HCT116 (cell line): ENCODE results near the gene FYCO1. TPM values are rescaled to one million over a fixed set of nuclear protein-coding genes. Genes with fewer than 3 reads are reported as not detected.

Experiments
- ATAC-seq: fragments of 200-7000 bp; cut with Tn5 transposase; 2 replicates; pipeline ENCODE4 v1.9.1; 2020; ENCODE audit warnings: mild to moderate bottlenecking, moderate library complexity
- BruUV-seq: library from RNA; stranded (reverse); fragments of 400-500 nt; replicated peaks from 2 replicates; lab custom pipeline; 2021; lab: Mats Ljungman, UMichigan
- CTCF ChIA-PET: fragments of 300-600 bp; sonication (Branson Sonifier 250); formaldehyde crosslinking; loops from one replicate; lab custom pipeline; 2021; ENCODE audit warnings: antibody characterized with exemption; lab: Charles Lee
- POLR2A ChIA-PET: fragments of 300-600, 350-600 bp; sonication (Branson Sonifier 250); formaldehyde crosslinking; loops from one replicate; lab custom pipeline; 2021; ENCODE audit warnings: antibody characterized with exemption; lab: Charles Lee
- RAD21 ChIA-PET, 2 experiments: fragments of 300-600 bp; sonication (Branson Sonifier 250); formaldehyde crosslinking; loops; one replicate each; lab custom pipeline; 2023; ENCODE audit warnings: low total read pairs in 2 of 2; ENCODE audit not compliant: uncharacterized antibody in 2 of 2, unreplicated experiment in 2 of 2, low non-redundant PET in 1 of 2; lab: Charles Lee
- DNase-seq: peaks from one replicate; pipeline ENCODE4 v3.0.0-alpha.2; 2010; ENCODE audit warnings: low read depth, low spot score
- H2AFZ ChIP-seq: fragments of 200-600 bp; shearing (Covaris generic), sonication (generic); 2 replicates; pipeline ENCODE4 v1.6.1; 2017; ENCODE audit warnings: low read depth, mixed run types, mixed read lengths, antibody characterized with exemption, low read length; ENCODE audit not compliant: poor library complexity, severe bottlenecking
- H3K27ac ChIP-seq: 2 replicates; pipeline ENCODE4 v1.5.1; 2012; ENCODE audit warnings: low read depth, low read length
- H3K27me3 ChIP-seq: fragments of 200-600 bp; sonication (generic); 2 replicates; pipeline ENCODE4 v1.6.1; 2016; ENCODE audit warnings: mixed run types, low read length, mixed read lengths; ENCODE audit not compliant: insufficient read depth
- H3K36me3 ChIP-seq, 2 experiments: fragments of 200-500 bp in 1 of 2; fragments of 200-600 bp in 1 of 2; sonication (Bioruptor generic) in 1 of 2; sonication (generic) in 1 of 2; 2 replicates each; pipeline versions ENCODE4 v1.5.1 to v1.6.1; 2014 to 2016; ENCODE audit warnings: low read length in 2 of 2, inconsistent platforms in 1 of 2, mixed read lengths in 1 of 2, mixed run types in 1 of 2; ENCODE audit not compliant: insufficient read depth in 2 of 2, control insufficient read depth in 1 of 2
- H3K4me1 ChIP-seq, 2 experiments: fragments of 200-600 bp in 1 of 2; sonication (generic) in 1 of 2; 2 replicates each; pipeline versions ENCODE4 v1.5.1 to v1.6.1; 2012 to 2017; ENCODE audit warnings: low read length in 2 of 2, inconsistent platforms in 1 of 2, mild to moderate bottlenecking in 1 of 2, mixed read lengths in 1 of 2, mixed run types in 1 of 2, moderate library complexity in 1 of 2; ENCODE audit not compliant: insufficient read depth in 2 of 2, control insufficient read depth in 1 of 2
- H3K4me2 ChIP-seq: fragments of 200-600 bp; sonication (generic); 2 replicates; pipeline ENCODE4 v1.6.1; 2017; ENCODE audit warnings: mixed run types, low read length, mixed read lengths
- H3K4me3 ChIP-seq, 2 experiments: fragments of 200-600 bp in 1 of 2; sonication (generic) in 1 of 2; replicated peaks in 1 of 2; 2 replicates each; pipeline ENCODE4 v1.5.1; 2011 to 2016; ENCODE audit warnings: low read length in 2 of 2, control low read depth in 1 of 2, low read depth in 1 of 2, mild to moderate bottlenecking in 1 of 2, mixed read lengths in 1 of 2, mixed run types in 1 of 2
- H3K79me2 ChIP-seq: fragments of 200-600 bp; sonication (generic); 2 replicates; pipeline ENCODE4 v1.6.1; 2017; ENCODE audit warnings: mild to moderate bottlenecking, mixed run types, low read length, moderate library complexity, mixed read lengths; ENCODE audit not compliant: insufficient read depth
- H3K9ac ChIP-seq: fragments of 200-600 bp; sonication (generic); 2 replicates; pipeline ENCODE4 v1.6.1; 2016; ENCODE audit warnings: low read length, mixed read lengths
- H3K9me2 ChIP-seq: fragments of 200-600 bp; sonication (generic), shearing (Covaris generic); 2 replicates; pipeline ENCODE4 v1.6.1; 2017; ENCODE audit warnings: mixed run types, mild to moderate bottlenecking, moderate library complexity; ENCODE audit not compliant: insufficient read depth
- H3K9me3 ChIP-seq, 2 experiments: fragments of 200-500 bp in 1 of 2; fragments of 200-600 bp in 1 of 2; sonication (Bioruptor generic) in 1 of 2; sonication (generic) in 1 of 2; 2 replicates each; pipeline ENCODE4 v1.6.1; 2014 to 2017; ENCODE audit warnings: low read length in 2 of 2, mixed read lengths in 2 of 2, inconsistent platforms in 1 of 2, low read depth in 1 of 2, mild to moderate bottlenecking in 1 of 2, mixed run types in 1 of 2, moderate library complexity in 1 of 2; ENCODE audit not compliant: control insufficient read depth in 1 of 2, insufficient read depth in 1 of 2
- H4K20me1 ChIP-seq: fragments of 200-600 bp; sonication (generic), shearing (Covaris generic); 2 replicates; pipeline ENCODE4 v1.6.1; 2017; ENCODE audit warnings: mixed run types, mild to moderate bottlenecking, moderate library complexity; ENCODE audit not compliant: insufficient read depth
- CBX3 ChIP-seq: IDR thresholded peaks from 2 replicates; pipeline ENCODE4 v1.6.1; 2012; ENCODE audit warnings: low read depth
- EZH2 ChIP-seq: fragments of 200-600 bp; sonication (generic); IDR thresholded peaks from 2 replicates; pipeline ENCODE4 v1.6.1; 2017; ENCODE audit warnings: antibody characterized with exemption, mixed run types
- EZH2phosphoT487 ChIP-seq: fragments of 200-600 bp; IDR thresholded peaks from 2 replicates; pipeline ENCODE4 v1.6.1; 2018; ENCODE audit warnings: antibody characterized with exemption, borderline replicate concordance
- FOSL1 ChIP-seq: IDR thresholded peaks from 2 replicates; pipeline ENCODE4 v1.6.1; 2012; ENCODE audit warnings: low read depth
- JUND ChIP-seq: IDR thresholded peaks from 2 replicates; pipeline ENCODE4 v1.6.1; 2012
- POLR2AphosphoS5 ChIP-seq: IDR thresholded peaks from 2 replicates; pipeline ENCODE4 v1.6.1; 2011; ENCODE audit warnings: mild to moderate bottlenecking, low read depth, low read length, moderate library complexity
- RAD21 ChIP-seq: IDR thresholded peaks from 2 replicates; pipeline ENCODE4 v1.6.1; 2012; ENCODE audit warnings: low read depth, mild to moderate bottlenecking
- SIN3A ChIP-seq: IDR thresholded peaks from 2 replicates; pipeline ENCODE4 v1.6.1; 2012; ENCODE audit warnings: low read depth
- SP1 ChIP-seq: IDR thresholded peaks from 2 replicates; pipeline ENCODE4 v1.6.1; 2012; ENCODE audit warnings: low read depth
- SRF ChIP-seq: IDR thresholded peaks from 2 replicates; pipeline ENCODE4 v1.6.1; 2012; ENCODE audit warnings: low read depth
- YY1 ChIP-seq: IDR thresholded peaks from 2 replicates; pipeline ENCODE4 v1.6.1; 2011; ENCODE audit warnings: low read length, low read depth, moderate library complexity, mild to moderate bottlenecking; ENCODE audit not compliant: insufficient replicate concordance; ENCODE audit errors: extremely low read depth
- ZNF274 ChIP-seq: fragments of 200-500 bp; sonication (Bioruptor generic); IDR thresholded peaks from 2 replicates; pipeline ENCODE4 v1.6.1; 2014; ENCODE audit warnings: mild to moderate bottlenecking, low read depth, low read length, inconsistent platforms
- intact Hi-C: fragments of 100-400 bp; cut with micrococcal nuclease; formaldehyde crosslinking; loops from 2 replicates; pipeline ENCODE4 v1.10.0; 2022
- total RNA-seq: library from RNA; stranded (reverse); gene quantifications from one replicate; pipeline ENCODE4 v1.2.1, GENCODE V29; 2021; ENCODE audit not compliant: unreplicated experiment
- TF ChIP-seq, protein P1 (sequence below), 3 experiments: fragments of 200-600 bp in 1 of 3; sonication (generic) in 1 of 3; IDR thresholded peaks in 2 of 3; conservative IDR thresholded peaks in 1 of 3; 2 replicates each; pipeline ENCODE4 v1.5.1; 2012 to 2017; ENCODE audit warnings: low read depth in 2 of 3, low read length in 2 of 3, antibody characterized with exemption in 1 of 3, borderline replicate concordance in 1 of 3, control low read depth in 1 of 3, mild to moderate bottlenecking in 1 of 3, mixed read lengths in 1 of 3, mixed run types in 1 of 3, moderate library complexity in 1 of 3; ENCODE audit not compliant: insufficient read depth in 1 of 3
- TF ChIP-seq, protein P2 (sequence below): IDR thresholded peaks from 2 replicates; pipeline ENCODE4 v1.6.1; 2011; ENCODE audit warnings: mild to moderate bottlenecking, low read length, moderate library complexity; ENCODE audit not compliant: insufficient replicate concordance; ENCODE audit errors: extremely low read depth

The FYCO1 gene
- total RNA-seq, 1 experiment from 2014 or later = 15.8 TPM

DNA sequence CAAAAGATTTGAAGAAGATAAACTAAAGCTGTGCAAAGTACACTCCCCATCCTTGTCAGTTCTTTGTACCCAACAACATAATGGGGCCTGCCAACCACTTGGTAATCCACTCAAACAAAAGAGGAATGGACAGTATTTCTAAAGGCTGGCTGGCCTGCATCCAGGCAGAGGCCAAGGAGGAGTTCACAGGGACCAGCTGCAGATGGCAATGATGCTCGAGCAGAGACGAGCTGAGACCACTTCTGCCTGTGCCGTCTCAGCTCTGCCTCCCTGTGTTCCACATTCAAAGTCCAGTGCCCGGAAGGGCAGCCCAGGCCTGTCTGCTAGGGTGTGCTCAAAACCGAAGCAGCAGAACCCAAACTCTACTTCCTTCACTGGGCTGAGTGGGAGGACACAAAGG, 38.0 kb downstream of the FYCO1 start:
- H3K36me3 ChIP-seq = peaks cover 48 to 57% of the 10 kb centered on the region in 2 experiments
- no peaks in the 10 kb centered on the region for H3K79me2 ChIP-seq
- no peaks in the 10 kb centered on the region for H3K27me3 ChIP-seq
- H4K20me1 ChIP-seq = no peaks in the 10 kb centered on the region
- H3K9me2 ChIP-seq = no peaks in the 10 kb centered on the region
- intact Hi-C loops = no loop called here
- no peak overlapping the region for H3K4me2 ChIP-seq
- BruUV-seq = no TSS peak
- no peaks in the 10 kb centered on the region for H3K4me1 ChIP-seq
- no peak overlapping the region for H3K27ac ChIP-seq
- no peaks in the 10 kb centered on the region for H3K9me3 ChIP-seq
- H3K4me3 ChIP-seq = no peak overlapping the region
- ChIA-PET RAD21 (no interaction called here), CTCF (no interaction called here), POLR2A (no interaction called here)
- DNase-seq (no peak), ATAC-seq (no peak)
- TF ChIP-seq EZH2 (no peak), POLR2AphosphoS5 (no peak), SIN3A (no peak), RAD21 (no peak), YY1 (no peak), FOSL1 (no peak), SP1 (no peak), EZH2phosphoT487 (no peak), CBX3 (no peak), JUND (no peak), SRF (no peak), ZNF274 (no peak)
- TF ChIP-seq, protein P1, sequence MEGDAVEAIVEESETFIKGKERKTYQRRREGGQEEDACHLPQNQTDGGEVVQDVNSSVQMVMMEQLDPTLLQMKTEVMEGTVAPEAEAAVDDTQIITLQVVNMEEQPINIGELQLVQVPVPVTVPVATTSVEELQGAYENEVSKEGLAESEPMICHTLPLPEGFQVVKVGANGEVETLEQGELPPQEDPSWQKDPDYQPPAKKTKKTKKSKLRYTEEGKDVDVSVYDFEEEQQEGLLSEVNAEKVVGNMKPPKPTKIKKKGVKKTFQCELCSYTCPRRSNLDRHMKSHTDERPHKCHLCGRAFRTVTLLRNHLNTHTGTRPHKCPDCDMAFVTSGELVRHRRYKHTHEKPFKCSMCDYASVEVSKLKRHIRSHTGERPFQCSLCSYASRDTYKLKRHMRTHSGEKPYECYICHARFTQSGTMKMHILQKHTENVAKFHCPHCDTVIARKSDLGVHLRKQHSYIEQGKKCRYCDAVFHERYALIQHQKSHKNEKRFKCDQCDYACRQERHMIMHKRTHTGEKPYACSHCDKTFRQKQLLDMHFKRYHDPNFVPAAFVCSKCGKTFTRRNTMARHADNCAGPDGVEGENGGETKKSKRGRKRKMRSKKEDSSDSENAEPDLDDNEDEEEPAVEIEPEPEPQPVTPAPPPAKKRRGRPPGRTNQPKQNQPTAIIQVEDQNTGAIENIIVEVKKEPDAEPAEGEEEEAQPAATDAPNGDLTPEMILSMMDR (IDR thresholded peaks at IDR 0.05 in 2 of 3, conservative IDR thresholded peaks at IDR 0.05 in 1 of 3; ENCODE audit: borderline replicate concordance in 1 of 3, insufficient read depth in 1 of 3, low read depth in 2 of 3, low read length in 2 of 3) = no peak
- TF ChIP-seq, protein P2, sequence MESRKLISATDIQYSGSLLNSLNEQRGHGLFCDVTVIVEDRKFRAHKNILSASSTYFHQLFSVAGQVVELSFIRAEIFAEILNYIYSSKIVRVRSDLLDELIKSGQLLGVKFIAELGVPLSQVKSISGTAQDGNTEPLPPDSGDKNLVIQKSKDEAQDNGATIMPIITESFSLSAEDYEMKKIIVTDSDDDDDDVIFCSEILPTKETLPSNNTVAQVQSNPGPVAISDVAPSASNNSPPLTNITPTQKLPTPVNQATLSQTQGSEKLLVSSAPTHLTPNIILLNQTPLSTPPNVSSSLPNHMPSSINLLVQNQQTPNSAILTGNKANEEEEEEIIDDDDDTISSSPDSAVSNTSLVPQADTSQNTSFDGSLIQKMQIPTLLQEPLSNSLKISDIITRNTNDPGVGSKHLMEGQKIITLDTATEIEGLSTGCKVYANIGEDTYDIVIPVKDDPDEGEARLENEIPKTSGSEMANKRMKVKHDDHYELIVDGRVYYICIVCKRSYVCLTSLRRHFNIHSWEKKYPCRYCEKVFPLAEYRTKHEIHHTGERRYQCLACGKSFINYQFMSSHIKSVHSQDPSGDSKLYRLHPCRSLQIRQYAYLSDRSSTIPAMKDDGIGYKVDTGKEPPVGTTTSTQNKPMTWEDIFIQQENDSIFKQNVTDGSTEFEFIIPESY = no peak
- no peak overlapping the region for H2AFZ ChIP-seq
- H3K9ac ChIP-seq = no peak overlapping the region
